ENCODE data around the gene FOXP1.

DNA sequence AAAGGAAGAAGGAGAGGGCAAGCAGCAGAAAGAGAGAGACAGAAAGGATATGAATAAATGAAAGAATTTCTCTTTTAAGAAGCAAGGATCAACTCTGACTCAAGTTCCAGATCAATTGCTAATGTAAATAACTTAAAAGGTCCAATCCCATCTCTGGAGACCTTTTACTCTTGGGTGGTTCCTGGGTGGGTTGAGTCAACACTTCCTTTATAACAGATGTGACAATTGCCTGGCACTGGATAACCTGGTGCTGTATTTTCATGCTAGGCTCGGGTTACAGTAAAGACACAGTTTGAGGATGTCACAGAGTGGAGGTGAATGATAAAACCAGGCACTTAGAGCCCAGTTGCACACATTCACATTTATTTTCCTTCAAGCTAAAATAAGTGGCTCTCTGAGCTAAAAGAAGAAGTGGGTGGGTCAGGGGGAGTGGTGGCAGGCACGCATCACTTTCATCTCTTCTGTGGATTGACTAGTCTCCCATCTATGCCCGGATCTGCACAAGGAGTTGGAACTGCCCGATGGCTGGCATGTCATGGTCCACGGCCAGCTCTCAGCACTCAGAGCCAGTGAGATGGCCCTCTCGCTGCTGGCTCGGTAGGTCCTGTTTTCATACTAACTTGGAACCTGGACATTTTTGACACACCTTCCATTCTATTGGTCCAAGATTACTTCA, 465.8 kb downstream of the FOXP1 start:
- TF ChIP-seq, protein P1, sequence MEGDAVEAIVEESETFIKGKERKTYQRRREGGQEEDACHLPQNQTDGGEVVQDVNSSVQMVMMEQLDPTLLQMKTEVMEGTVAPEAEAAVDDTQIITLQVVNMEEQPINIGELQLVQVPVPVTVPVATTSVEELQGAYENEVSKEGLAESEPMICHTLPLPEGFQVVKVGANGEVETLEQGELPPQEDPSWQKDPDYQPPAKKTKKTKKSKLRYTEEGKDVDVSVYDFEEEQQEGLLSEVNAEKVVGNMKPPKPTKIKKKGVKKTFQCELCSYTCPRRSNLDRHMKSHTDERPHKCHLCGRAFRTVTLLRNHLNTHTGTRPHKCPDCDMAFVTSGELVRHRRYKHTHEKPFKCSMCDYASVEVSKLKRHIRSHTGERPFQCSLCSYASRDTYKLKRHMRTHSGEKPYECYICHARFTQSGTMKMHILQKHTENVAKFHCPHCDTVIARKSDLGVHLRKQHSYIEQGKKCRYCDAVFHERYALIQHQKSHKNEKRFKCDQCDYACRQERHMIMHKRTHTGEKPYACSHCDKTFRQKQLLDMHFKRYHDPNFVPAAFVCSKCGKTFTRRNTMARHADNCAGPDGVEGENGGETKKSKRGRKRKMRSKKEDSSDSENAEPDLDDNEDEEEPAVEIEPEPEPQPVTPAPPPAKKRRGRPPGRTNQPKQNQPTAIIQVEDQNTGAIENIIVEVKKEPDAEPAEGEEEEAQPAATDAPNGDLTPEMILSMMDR (IDR thresholded peaks at IDR 0.05): no peak
- no peak for TF ChIP-seq EZH2 (IDR thresholded peaks at IDR 0.05)

Data from neural progenitor cell (in vitro differentiated cells).